ENCODE data around the gene KRT10. TPM values are rescaled to one million over a fixed set of nuclear protein-coding genes. Genes with fewer than 3 reads are reported as not detected.

KRT10 gene
- total RNA-seq = 10 to 100 TPM in 1 of 2 donors, 1 to 10 TPM in 1; 5.8 to 23.6 TPM

DNA sequence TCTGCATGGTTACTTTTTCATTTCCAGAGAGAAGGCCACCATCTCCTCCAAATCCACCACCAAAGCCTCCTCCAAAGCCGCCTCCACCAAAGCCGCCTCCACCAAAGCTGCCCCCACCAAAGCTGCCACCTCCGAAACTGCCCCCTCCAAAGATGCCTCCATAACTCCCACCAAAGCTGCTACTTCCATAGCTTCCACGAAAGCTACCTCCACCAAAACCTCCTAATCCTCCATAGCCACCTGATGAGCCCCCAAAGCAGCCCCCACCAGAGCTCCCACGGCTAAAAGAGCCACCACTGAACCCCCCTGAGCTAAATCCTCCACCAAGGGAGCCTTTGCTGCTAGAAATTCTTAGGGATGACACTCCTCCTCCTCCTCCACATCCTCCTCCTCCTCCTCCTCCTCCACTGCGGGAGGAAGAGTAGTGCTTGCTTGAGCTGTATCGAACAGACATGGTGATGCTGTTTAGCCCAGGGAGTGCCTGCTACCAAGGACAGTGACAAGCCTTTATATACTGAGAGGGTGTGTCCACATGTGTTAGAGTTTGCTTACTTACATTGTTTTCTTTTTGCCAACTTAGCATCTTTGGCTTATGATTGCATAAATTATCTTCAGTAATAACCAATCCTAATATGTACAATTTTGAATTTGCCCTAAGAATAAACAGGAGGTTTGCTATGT is at the start of gene KRT10:
TSS of gene KRT10 (minus strand) at position 483 of the 681 bp plus-strand sequence. CDS start at position 454, 29 bp downstream.
- 92% methylated on average over 7 of the region's 7 CpGs for WGBS
- DNase-seq (ENCODE audit: low spot score) = no peak
- Histone ChIP-seq H3K9me3 (no peaks in the 10 kb centered on the region), H3K4me1 (replicated peaks) (peaks cover 5% of the 10 kb centered on the region), H3K27me3 (replicated peaks; ENCODE audit: insufficient read depth) (no peaks in the 10 kb centered on the region), H3K36me3 (no peaks in the 10 kb centered on the region), H3K27ac (peak within 1 kb of the TSS; percentile 17 to 30), H3K4me3 (no peak within 1 kb of the TSS)
- TF ChIP-seq POLR2A (IDR thresholded peaks at IDR 0.05) = no peak
- TF ChIP-seq, protein P1, sequence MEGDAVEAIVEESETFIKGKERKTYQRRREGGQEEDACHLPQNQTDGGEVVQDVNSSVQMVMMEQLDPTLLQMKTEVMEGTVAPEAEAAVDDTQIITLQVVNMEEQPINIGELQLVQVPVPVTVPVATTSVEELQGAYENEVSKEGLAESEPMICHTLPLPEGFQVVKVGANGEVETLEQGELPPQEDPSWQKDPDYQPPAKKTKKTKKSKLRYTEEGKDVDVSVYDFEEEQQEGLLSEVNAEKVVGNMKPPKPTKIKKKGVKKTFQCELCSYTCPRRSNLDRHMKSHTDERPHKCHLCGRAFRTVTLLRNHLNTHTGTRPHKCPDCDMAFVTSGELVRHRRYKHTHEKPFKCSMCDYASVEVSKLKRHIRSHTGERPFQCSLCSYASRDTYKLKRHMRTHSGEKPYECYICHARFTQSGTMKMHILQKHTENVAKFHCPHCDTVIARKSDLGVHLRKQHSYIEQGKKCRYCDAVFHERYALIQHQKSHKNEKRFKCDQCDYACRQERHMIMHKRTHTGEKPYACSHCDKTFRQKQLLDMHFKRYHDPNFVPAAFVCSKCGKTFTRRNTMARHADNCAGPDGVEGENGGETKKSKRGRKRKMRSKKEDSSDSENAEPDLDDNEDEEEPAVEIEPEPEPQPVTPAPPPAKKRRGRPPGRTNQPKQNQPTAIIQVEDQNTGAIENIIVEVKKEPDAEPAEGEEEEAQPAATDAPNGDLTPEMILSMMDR (IDR thresholded peaks at IDR 0.05) = no peak
- TF ChIP-seq POLR2AphosphoS5 (IDR thresholded peaks at IDR 0.05) = no peak
- intact Hi-C loops (cut with DNase I) = no loop called here

DNA sequence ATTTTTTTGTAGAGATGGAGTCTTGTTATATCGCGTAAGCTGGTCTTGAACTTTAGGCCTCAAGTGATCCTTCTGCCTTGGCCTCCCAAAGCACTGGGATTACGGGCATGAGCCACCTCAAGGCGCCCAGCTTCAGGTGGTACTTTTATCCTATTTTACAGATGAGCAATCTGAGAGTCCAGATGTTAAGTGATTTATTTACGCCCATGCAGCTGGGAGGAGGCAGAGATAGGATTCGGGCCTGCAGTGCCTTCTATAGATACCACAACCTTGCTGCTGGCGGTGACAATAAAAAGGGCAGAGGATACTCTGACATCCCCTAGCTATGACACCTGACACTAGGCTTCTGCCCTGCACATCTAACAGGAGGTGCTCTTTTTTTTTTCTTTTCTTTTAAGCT is 48.9 kb upstream of the KRT10 start:
- Histone ChIP-seq H3K36me3 (no peaks in the 10 kb centered on the region), H3K4me3 (no peak overlapping the region), H3K27me3 (replicated peaks; ENCODE audit: insufficient read depth) (no peaks in the 10 kb centered on the region), H3K27ac (no peak overlapping the region), H3K9me3 (no peaks in the 10 kb centered on the region), H3K4me1 (replicated peaks) (no peaks in the 10 kb centered on the region)
- no peak for DNase-seq (ENCODE audit: low spot score)
- WGBS = 95% methylated on average over 7 of the region's 7 CpGs
- intact Hi-C loops (cut with DNase I) = no loop called here
- TF ChIP-seq POLR2AphosphoS5 (IDR thresholded peaks at IDR 0.05) (no peak), POLR2A (IDR thresholded peaks at IDR 0.05) (no peak)
- TF ChIP-seq, protein P1 (IDR thresholded peaks at IDR 0.05) = no peak

DNA sequence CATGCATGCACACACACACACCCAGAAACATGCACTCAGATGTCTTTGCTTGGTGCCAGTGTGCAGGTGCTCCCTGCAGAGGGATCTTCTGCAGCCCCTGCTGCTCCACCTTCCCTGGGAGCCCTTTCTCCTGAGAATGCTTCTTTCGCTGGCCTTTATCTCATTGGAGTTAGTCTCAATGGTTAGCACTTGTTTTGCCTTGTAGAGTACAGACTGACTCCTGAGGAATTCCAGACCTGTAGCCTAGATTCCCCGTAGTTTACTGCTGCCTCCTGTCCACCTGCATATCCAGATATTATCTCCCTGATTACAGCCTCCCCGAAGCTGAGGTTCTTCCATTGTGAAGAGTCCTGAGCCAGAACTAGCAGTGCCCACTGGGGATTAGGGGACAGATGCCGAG is 47.7 kb upstream of the KRT10 start:
- H3K4me1 ChIP-seq (replicated peaks) = no peaks in the 10 kb centered on the region
- H3K9me3 ChIP-seq = no peaks in the 10 kb centered on the region
- TF ChIP-seq POLR2A (IDR thresholded peaks at IDR 0.05) (no peak), POLR2AphosphoS5 (IDR thresholded peaks at IDR 0.05) (no peak)
- TF ChIP-seq, protein P1 (IDR thresholded peaks at IDR 0.05) = no peak
- H3K4me3 ChIP-seq = no peak overlapping the region
- no peaks in the 10 kb centered on the region for H3K27me3 ChIP-seq (replicated peaks; ENCODE audit: insufficient read depth)
- H3K36me3 ChIP-seq = no peaks in the 10 kb centered on the region
- DNase-seq (ENCODE audit: low spot score) = no peak
- WGBS = 78% methylated on average over 4 of the region's 4 CpGs
- no peak overlapping the region for H3K27ac ChIP-seq
- intact Hi-C loops (cut with DNase I) = no loop called here

DNA sequence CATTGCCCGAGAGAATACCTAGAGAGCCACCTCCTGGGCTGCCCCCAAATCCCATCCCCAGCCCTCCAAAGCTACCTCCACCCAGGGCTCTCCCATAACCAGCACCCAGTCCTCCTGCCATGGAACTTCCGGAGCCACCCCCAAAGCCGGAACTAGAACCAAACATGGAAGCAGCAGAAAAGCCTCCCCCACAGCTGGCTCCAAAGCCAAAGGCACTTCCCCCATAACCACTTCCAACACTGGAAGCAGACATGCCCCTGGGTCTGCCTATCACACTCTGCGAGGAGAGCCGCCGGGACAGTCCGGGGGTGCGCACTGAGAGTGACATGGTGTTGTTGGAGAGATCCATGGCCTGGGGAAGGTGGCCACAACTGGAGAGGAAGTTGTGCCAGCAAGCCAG is 44.4 kb upstream of the KRT10 start, which contains the start of gene KRT12:
TSS of gene KRT12 (minus strand) at position 386 of the 400 bp plus-strand sequence. CDS start at position 349, 37 bp downstream.
- Histone ChIP-seq H3K4me1 (replicated peaks) (no peaks in the 10 kb centered on the region), H3K36me3 (no peaks in the 10 kb centered on the region), H3K9me3 (no peaks in the 10 kb centered on the region), H3K27me3 (replicated peaks; ENCODE audit: insufficient read depth) (no peaks in the 10 kb centered on the region), H3K4me3 (no peak within 1 kb of the TSS), H3K27ac (no peak within 1 kb of the TSS)
- DNase-seq (ENCODE audit: low spot score) = no peak
- TF ChIP-seq POLR2A (IDR thresholded peaks at IDR 0.05) = no peak
- TF ChIP-seq POLR2AphosphoS5 (IDR thresholded peaks at IDR 0.05) = no peak
- TF ChIP-seq, protein P1 (IDR thresholded peaks at IDR 0.05) = no peak
- WGBS = 94% methylated on average over 8 of the region's 8 CpGs
- intact Hi-C loops (cut with DNase I) = no loop called here

Measured in prostate gland (tissue), 2 donors.